GM18498 (cell line): ENCODE data around the gene MYO7B.

Experiments
- ATAC-seq: cut with Tn5 transposase; IDR thresholded peaks from one replicate; pipeline ENCODE4 v1.9.1; 2021; ENCODE audit warnings: mild to moderate bottlenecking, moderate library complexity; ENCODE audit not compliant: unreplicated experiment

Gene MYO7B

GRCh38 chr2:127572841-127573240, 37.4 kb downstream of the MYO7B start:
- ATAC-seq: no peak

- no peak for ATAC-seq
Observed at GRCh38 chr2:127573298-127573697, 37.8 kb downstream of the MYO7B start.

GRCh38 chr2:127573771-127574170, 38.3 kb downstream of the MYO7B start:
- ATAC-seq: no peak

GRCh38 chr2:127574656-127575055, 39.2 kb downstream of the MYO7B start:
- no peak for ATAC-seq

GRCh38 chr2:127575185-127575765, 39.8 kb downstream of the MYO7B start:
- ATAC-seq: no peak

- ATAC-seq: no peak
Observed at GRCh38 chr2:127575941-127576432, 40.5 kb downstream of the MYO7B start.

GRCh38 chr2:127576433-127577207, 41.1 kb downstream of the MYO7B start:
- ATAC-seq: no peak

- ATAC-seq: no peak
Observed at GRCh38 chr2:127577208-127577475, 41.7 kb downstream of the MYO7B start.

- ATAC-seq: no peak
Observed at GRCh38 chr2:127577503-127577902, 42.0 kb downstream of the MYO7B start.

- ATAC-seq: no peak
Observed at GRCh38 chr2:127577973-127578372, 42.5 kb downstream of the MYO7B start.

GRCh38 chr2:127578411-127578810, 42.9 kb downstream of the MYO7B start:
- ATAC-seq: no peak

GRCh38 chr2:127579231-127579630, 43.7 kb downstream of the MYO7B start:
- no peak for ATAC-seq

GRCh38 chr2:127580167-127581049, 44.9 kb downstream of the MYO7B start:
- ATAC-seq: no peak

- no peak for ATAC-seq
Observed at GRCh38 chr2:127581050-127581345, 45.5 kb downstream of the MYO7B start.

- ATAC-seq: no peak
Observed at GRCh38 chr2:127581516-127582490, 46.3 kb downstream of the MYO7B start.

- no peak for ATAC-seq
Observed at GRCh38 chr2:127582863-127583861, 47.7 kb downstream of the MYO7B start.

GRCh38 chr2:127584047-127584446, 48.6 kb downstream of the MYO7B start:
- ATAC-seq: no peak

GRCh38 chr2:127584516-127585033, 49.1 kb downstream of the MYO7B start:
- no peak for ATAC-seq

GRCh38 chr2:127585270-127585807, 49.9 kb downstream of the MYO7B start:
- no peak for ATAC-seq
